ENCODE measurements around the gene MAP9. TPM values are rescaled to one million over a fixed set of nuclear protein-coding genes. Genes with fewer than 3 reads are reported as not detected.

The MAP9 gene
- total RNA-seq, 1 donor from 2014 or later = 21.0 TPM

DNA sequence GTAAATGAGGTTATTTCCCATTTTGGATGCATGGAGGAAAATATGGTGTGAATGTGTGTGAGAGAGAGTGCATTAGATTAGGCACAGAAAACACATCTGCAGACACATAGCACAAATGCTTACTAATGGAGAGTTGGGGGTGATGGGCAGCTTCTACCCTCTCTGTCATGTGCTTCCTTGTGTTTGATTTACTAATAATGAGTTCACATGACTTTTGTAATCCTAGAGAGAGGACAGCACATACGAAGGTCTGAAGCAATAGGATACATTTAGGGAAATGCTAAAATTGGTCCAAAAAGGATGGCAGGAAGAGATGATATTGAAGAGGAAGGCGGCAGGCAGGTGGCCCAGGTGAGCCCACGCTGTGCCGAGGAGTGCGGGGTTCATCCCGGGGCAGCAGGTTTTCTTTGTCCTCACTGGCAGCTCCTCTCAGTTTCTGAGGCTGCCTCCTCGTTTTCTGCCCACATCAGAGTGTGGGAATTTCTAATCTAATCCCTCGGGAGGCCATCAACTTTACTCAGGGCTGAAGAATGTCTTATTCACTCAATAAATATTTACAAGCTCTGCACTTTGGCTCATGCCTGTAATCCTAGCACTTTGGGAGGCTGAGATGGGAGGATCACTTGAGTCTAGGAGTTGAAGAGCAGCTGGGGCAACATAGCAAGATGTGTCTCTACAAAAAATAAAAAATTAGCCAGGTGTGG lies 15.9 kb upstream of the MAP9 start:
- Histone ChIP-seq H3K4me1 (ENCODE audit: insufficient read depth, low read length) (peaks cover 5% of the 10 kb centered on the region), H3K4me2 (ENCODE audit: low read length) (peak overlapping the region; percentile 77), H2AFZ (ENCODE audit: low read depth, low read length) (peak overlapping the region; percentile 70), H3K27ac (ENCODE audit: low read depth, low read length) (peak overlapping the region; percentile 66), H4K20me1 (ENCODE audit: insufficient read depth, low read length) (no peaks in the 10 kb centered on the region), H3K79me2 (ENCODE audit: insufficient read depth, low read length) (no peaks in the 10 kb centered on the region), H3K4me3 (ENCODE audit: insufficient read depth, low read depth, low read length) (peak overlapping the region; percentile 26), H3K27me3 (ENCODE audit: insufficient read depth, low read length) (no peaks in the 10 kb centered on the region), H3K36me3 (ENCODE audit: insufficient read depth, low read length) (no peaks in the 10 kb centered on the region), H3K9ac (ENCODE audit: low read length) (peak overlapping the region; percentile 60), H3K9me3 (ENCODE audit: insufficient read depth, low read depth, low read length) (no peaks in the 10 kb centered on the region)
- no peak overlapping the region for H3K4me3 Mint-ChIP-seq (ENCODE audit: unreplicated experiment)
- H3K9me3 Mint-ChIP-seq (ENCODE audit: unreplicated experiment) = no peaks in the 10 kb centered on the region
- peaks cover 7% of the 10 kb centered on the region for H3K4me1 Mint-ChIP-seq (ENCODE audit: low read depth, unreplicated experiment)
- H3K27ac Mint-ChIP-seq (ENCODE audit: unreplicated experiment) = peak overlapping the region; percentile 64
- H3K27me3 Mint-ChIP-seq (ENCODE audit: low read depth, unreplicated experiment) = peaks cover 2% of the 10 kb centered on the region
- FAIRE-seq = no peak
- no peaks in the 10 kb centered on the region for H3K36me3 Mint-ChIP-seq (ENCODE audit: low read depth, unreplicated experiment)
- TF ChIP-seq, protein P1, sequence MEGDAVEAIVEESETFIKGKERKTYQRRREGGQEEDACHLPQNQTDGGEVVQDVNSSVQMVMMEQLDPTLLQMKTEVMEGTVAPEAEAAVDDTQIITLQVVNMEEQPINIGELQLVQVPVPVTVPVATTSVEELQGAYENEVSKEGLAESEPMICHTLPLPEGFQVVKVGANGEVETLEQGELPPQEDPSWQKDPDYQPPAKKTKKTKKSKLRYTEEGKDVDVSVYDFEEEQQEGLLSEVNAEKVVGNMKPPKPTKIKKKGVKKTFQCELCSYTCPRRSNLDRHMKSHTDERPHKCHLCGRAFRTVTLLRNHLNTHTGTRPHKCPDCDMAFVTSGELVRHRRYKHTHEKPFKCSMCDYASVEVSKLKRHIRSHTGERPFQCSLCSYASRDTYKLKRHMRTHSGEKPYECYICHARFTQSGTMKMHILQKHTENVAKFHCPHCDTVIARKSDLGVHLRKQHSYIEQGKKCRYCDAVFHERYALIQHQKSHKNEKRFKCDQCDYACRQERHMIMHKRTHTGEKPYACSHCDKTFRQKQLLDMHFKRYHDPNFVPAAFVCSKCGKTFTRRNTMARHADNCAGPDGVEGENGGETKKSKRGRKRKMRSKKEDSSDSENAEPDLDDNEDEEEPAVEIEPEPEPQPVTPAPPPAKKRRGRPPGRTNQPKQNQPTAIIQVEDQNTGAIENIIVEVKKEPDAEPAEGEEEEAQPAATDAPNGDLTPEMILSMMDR (IDR thresholded peaks at IDR 0.05; ENCODE audit: insufficient read depth, low read depth, low read length) = no peak
- TF ChIP-seq EZH2 (IDR thresholded peaks at IDR 0.05; ENCODE audit: insufficient read depth, low read length) = no peak
- DNase-seq (ENCODE audit: low read depth) = peak; percentile 53

DNA sequence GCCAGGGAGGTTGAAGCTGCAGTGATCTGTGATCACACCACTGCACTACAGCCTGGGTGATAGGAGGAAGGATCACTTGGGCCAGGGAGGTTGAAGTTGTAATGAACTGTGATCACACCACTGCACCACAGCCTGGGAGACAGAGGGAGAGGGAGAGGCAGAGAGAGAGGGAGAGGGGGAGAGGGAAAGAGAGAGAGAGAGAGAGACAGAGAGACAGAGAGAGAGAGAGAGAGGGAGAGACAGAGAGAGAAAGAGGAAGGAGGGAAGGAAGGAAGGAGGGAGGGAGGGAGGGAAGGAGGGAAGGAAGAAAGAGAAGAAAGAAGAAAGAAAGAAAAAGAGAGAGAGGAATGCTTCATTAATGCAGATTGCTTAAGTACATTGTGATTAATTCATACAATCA lies 15.2 kb upstream of the MAP9 start:
- no peak for FAIRE-seq

More for the DNA sequence above, 15.2 kb upstream of the MAP9 start:
- no peak for DNase-seq (ENCODE audit: low read depth)
- Histone ChIP-seq H4K20me1 (ENCODE audit: insufficient read depth, low read length) (no peaks in the 10 kb centered on the region), H3K27me3 (ENCODE audit: insufficient read depth, low read length) (no peaks in the 10 kb centered on the region), H3K4me1 (ENCODE audit: insufficient read depth, low read length) (peaks cover 5% of the 10 kb centered on the region), H3K27ac (ENCODE audit: low read depth, low read length) (no peak overlapping the region), H3K4me2 (ENCODE audit: low read length) (no peak overlapping the region), H3K9me3 (ENCODE audit: insufficient read depth, low read depth, low read length) (no peaks in the 10 kb centered on the region), H2AFZ (ENCODE audit: low read depth, low read length) (no peak overlapping the region), H3K36me3 (ENCODE audit: insufficient read depth, low read length) (no peaks in the 10 kb centered on the region), H3K79me2 (ENCODE audit: insufficient read depth, low read length) (no peaks in the 10 kb centered on the region), H3K9ac (ENCODE audit: low read length) (no peak overlapping the region), H3K4me3 (ENCODE audit: insufficient read depth, low read depth, low read length) (no peak overlapping the region)
- H3K4me3 Mint-ChIP-seq (ENCODE audit: unreplicated experiment) = no peak overlapping the region
- no peak overlapping the region for H3K27ac Mint-ChIP-seq (ENCODE audit: unreplicated experiment)
- TF ChIP-seq EZH2 (IDR thresholded peaks at IDR 0.05; ENCODE audit: insufficient read depth, low read length) = no peak
- TF ChIP-seq, protein P1 (IDR thresholded peaks at IDR 0.05; ENCODE audit: insufficient read depth, low read depth, low read length) = no peak
- no peaks in the 10 kb centered on the region for H3K27me3 Mint-ChIP-seq (ENCODE audit: low read depth, unreplicated experiment)
- H3K4me1 Mint-ChIP-seq (ENCODE audit: low read depth, unreplicated experiment) = peaks cover 7% of the 10 kb centered on the region
- no peaks in the 10 kb centered on the region for H3K9me3 Mint-ChIP-seq (ENCODE audit: unreplicated experiment)
- H3K36me3 Mint-ChIP-seq (ENCODE audit: low read depth, unreplicated experiment) = no peaks in the 10 kb centered on the region

All from astrocyte (in vitro differentiated cells and primary cell).